ENCODE results near the gene FNIP1. TPM values are rescaled to one million over a fixed set of nuclear protein-coding genes. Genes with fewer than 3 reads are reported as not detected.

FNIP1 gene
- total and polyA plus RNA-seq, 2 of the 8 experiments (the other 6 are each of a cell fraction or from before 2014, with no cell fraction given): 3.5 to 17.3 TPM

GRCh38 chr5:131595088-131596033 lies 201.5 kb downstream of the FNIP1 start (continued):
- TF ChIP-seq ATF2 (IDR thresholded peaks at IDR 0.05; ENCODE audit: low read length) (no peak), SRF (IDR thresholded peaks at IDR 0.05; ENCODE audit: low read depth, low read length) (no peak), CBX8 (IDR thresholded peaks at IDR 0.05; ENCODE audit: borderline replicate concordance, low read depth, low read length) (no peak), BCL11A (IDR thresholded peaks at IDR 0.05; ENCODE audit: low read depth in 2 of 2, low read length in 2 of 2) (no peak), CBX5 (IDR thresholded peaks at IDR 0.05; ENCODE audit: low read depth, low read length) (no peak), POLR2AphosphoS5 (IDR thresholded peaks at IDR 0.05; ENCODE audit: low read depth, low read length) (no peak), BACH1 (IDR thresholded peaks at IDR 0.05; ENCODE audit: low read length) (no peak), SP1 (IDR thresholded peaks at IDR 0.05; ENCODE audit: low read depth, low read length) (no peak)
